GM21825 (cell line): ENCODE data around the gene FAM227B.
"Not testable (repeated sequence)": the region's sequence is repeated elsewhere in the genome, so short reads cannot be mapped to it uniquely, and the experiment has no call there.

ENCODE experiments used
- ATAC-seq: cut with Tn5 transposase; IDR thresholded peaks from one replicate; pipeline ENCODE4 v1.9.1; 2021; ENCODE audit warnings: mild to moderate bottlenecking, moderate library complexity; ENCODE audit not compliant: unreplicated experiment

The FAM227B gene

DNA sequence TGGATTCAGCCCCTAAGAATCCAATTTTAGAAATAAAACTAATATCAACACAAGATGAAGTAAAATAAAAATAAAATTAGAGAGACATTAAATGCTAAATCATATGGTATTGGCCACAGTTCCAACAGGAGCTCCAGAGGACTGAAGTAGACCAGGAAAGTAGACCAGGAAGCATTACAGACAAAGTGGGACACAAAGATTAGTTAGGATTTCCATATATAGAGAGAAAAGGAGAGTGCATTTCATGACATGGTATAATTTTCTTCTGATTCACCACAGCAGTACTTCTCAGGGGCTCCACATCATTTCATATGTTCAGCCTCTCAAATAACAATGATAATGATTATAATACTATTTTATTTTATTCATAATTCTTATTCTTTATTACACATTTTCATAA is 179.3 kb downstream of the FAM227B start:
- no peak for ATAC-seq

DNA sequence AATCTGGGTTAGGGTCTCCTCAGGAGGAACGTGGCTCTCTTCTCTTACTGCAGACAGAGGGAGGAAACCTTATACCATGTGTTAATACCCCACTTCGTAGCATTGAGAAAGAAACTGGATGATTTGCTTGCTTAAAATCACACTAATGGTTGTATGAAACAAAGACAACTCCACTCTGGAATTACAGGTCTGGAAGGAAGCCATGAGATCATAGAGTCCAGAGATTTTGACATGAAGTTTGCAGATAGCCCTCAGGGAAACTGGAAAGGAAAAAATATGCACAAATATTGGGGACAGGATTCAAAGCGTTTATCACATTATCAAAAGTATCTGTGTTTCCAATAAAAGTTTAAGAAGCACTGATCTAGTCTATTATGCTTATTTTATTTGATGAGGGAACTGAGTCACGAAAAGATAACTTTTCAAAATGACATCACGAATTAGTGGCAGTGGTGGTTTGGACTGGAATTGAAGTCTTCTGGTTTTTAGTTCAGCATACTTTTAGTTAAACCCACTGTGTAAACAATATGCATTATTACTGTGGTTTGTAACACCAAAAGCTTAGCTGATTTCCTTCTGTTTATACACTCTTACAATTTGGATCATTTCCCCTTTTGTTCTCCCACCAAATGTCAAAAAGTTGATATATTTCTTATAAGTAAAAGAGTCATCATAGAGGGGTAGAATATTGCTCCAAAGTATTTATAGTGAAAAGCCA is 180.8 kb downstream of the FAM227B start:
- no peak for ATAC-seq

- ATAC-seq = peak; percentile 62
Measured at GRCh38 chr15:49438962-49439631, 181.5 kb downstream of the FAM227B start.

- ATAC-seq = no peak
Measured at GRCh38 chr15:49436751-49437150, 183.9 kb downstream of the FAM227B start.

- ATAC-seq = no peak
Measured at GRCh38 chr15:49435174-49435573, 185.4 kb downstream of the FAM227B start.

GRCh38 chr15:49430046-49430445 is 190.6 kb downstream of the FAM227B start:
- no peak for ATAC-seq

DNA sequence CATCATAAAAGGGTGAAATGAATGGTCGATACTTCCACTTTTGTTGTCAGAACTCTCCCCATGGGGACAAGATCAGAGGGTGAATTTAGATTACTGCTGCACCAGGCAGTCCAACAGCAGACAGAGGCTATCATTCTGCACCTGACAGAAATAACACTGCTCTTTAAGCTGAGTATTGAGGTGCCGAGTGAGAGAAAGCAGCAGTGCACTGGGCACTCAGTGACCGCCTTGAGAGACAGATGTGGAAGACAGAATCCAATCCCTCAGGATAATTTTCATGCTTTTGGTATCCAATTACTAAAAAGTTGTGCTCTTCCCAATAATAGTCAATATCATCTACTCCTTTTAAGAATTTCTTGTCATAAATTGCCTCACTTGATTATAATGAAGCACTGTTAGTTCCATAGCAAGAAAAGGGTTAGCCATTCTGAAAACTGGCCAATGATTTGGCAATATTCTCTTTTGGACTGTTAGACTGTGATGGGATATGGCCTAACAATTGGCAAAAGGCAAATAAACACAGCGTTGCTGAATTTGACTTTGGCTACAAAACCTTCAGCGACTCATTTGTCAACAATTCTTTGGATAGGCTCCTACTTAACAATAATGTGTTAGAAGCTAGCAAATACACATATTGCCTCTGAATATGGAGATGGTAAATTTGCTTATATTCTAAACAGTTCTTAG is 192.1 kb downstream of the FAM227B start:
- no peak for ATAC-seq

- ATAC-seq = no peak
Measured at GRCh38 chr15:49427372-49427771, 193.2 kb downstream of the FAM227B start.

DNA sequence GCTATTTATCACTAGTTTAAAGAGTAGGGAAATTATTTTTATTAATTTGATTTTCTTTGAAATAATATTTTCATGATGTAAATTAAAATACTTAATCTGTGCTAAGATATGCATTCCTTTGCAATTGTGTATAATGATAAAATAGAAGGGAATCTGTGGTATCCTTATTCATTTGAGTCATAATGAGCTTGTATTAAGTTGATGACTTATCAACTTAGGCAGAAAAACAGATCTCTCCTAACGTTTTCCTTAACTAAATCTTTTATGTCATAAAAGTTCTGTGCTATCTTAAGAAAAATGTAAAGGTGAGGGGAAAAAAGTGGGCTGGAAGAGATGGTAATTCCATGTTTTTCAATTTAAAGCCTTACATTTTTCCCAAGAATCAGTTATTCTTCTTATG is 195.7 kb downstream of the FAM227B start:
- ATAC-seq = no peak

GRCh38 chr15:49423901-49424550 is 196.6 kb downstream of the FAM227B start:
- no peak for ATAC-seq

DNA sequence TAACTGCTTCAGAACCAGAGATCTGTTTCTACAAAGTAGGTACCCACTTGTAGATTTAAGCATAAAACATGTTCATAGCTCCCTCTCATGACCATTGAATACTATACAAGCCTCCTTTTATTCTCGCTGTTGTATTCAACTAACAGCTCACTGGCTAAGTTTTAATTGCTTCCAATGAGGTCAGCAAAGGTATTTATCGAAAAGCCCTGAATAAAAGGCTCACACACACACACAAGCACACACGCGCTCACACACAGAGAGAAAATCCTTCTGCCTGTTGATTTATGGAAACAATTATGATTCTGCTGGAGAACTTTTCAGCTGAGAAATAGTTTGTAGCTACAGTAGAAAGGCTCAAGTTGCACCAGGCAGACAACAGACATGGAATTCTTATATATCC is 197.6 kb downstream of the FAM227B start, which contains the start of gene FGF7:
Gene FGF7 (plus strand): TSS at position 222 of the 400 bp plus-strand sequence. CDS start 1,056 bp downstream, outside the sequence.
- no peak for ATAC-seq

DNA sequence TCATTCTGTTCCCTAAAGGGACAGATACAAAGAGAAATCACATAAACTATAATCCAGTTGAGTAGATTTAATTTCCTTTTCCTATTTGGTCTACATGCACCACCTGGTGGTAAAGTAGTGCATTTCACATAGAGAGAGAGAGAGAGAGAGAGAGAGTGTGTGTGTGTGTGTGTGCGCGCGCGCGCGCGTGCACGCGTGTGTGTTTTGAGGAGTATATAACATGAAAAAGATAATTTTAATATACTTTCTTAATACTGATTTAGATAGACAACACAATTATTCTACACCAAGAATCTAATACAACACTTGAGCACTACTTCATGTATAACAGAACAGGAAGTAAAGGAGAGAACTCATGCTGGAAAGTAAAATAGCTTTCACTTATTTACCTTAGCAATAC is 198.6 kb downstream of the FAM227B start:
- no peak for ATAC-seq

- no peak for ATAC-seq
Measured at GRCh38 chr15:49418811-49419210, 201.8 kb downstream of the FAM227B start.

- ATAC-seq = no peak
Measured at GRCh38 chr15:49415638-49416037, 205.0 kb downstream of the FAM227B start.

DNA sequence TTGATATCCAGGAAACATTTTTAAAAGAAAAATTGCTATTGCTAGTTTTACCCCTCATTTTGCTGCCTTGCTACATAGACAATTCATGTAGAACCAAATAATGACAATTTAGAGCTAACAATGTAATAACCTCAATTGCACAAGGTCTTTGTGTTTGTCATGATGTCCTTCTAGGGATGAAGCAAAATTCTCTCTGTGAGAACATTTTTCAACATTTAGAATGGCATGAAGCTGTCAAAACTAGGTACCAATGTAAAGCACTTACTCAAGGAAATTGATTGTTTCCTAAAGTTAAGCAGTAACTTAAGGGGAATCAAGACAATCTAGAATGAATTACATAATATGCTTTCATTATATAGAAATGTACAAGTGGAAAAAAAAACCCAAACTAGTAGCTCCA is 205.5 kb downstream of the FAM227B start:
- no peak for ATAC-seq

- ATAC-seq = no peak
Measured at GRCh38 chr15:49412797-49413196, 207.8 kb downstream of the FAM227B start.

DNA sequence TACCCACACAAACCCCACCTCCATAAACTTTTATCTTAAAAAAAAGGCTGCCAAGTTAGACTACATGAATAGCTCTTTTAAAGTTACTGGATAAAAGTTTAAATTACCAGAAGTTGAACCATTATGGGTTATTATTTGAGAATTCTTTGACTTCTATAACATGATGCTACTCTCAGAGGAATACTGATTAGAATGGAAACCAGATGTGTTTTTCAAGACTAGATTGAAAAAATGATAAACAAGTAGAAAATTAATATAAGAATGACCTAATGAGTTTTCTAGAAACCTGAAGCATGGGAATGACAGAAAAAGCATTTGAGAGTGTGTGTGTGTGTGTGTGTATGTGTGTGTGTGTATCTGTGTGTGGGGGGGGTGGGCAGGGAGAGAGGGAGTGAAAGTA is 210.0 kb downstream of the FAM227B start:
- ATAC-seq = no peak

- no peak for ATAC-seq
Measured at GRCh38 chr15:49406352-49407118, 214.1 kb downstream of the FAM227B start.

DNA sequence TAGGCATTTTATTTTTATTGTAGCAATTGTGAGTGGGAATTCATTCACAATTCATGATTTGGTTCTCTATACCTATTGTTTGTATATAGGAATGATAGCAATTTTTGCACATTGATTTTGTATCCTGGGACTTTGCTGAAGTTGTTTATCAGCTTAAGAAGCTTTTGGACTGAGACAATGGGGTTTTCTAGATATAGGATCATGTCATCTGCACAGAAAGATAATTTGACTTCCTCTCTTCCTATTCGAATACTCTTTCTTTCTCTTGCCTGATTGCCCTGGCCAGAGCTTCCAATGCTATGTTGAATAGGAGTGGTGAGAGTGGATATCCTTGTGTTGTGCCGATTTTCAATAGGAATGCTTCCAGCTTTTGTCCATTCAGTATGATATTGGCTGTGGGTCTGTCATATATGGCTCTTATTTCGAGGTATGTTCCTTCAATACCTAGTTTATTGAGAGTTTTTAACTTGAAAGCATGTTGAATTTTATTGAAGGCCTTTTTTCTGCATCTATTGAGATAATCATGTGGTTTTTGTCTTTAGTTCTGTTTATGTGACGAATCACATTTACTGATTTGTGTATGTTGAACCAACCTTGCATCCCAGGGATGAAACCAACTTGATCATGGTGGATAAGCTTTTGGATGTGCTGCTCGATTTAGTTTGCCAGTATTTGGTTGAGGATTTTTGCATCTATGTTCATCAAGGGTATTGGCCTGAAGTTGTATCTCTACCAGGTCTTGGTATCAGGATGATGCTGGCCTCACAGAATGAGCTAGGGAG is 217.9 kb downstream of the FAM227B start:
- ATAC-seq = not testable (repeated sequence)

GRCh38 chr15:49387471-49387870 is 233.1 kb downstream of the FAM227B start:
- no peak for ATAC-seq
